NCI-H1105 treated with DMSO at 0.1 percent for 48 hours (cell line): ENCODE data around the gene AFAP1L2.

Experiments
- DNase-seq: peaks from one replicate; lab custom pipeline; 2025; lab: John Stamatoyannopoulos, UW

AFAP1L2 gene

GRCh38 chr10:114310346-114310745 is 94.0 kb downstream of the AFAP1L2 start:
- DNase-seq: no peak

GRCh38 chr10:114309364-114309651 is 95.0 kb downstream of the AFAP1L2 start:
- no peak for DNase-seq

DNA sequence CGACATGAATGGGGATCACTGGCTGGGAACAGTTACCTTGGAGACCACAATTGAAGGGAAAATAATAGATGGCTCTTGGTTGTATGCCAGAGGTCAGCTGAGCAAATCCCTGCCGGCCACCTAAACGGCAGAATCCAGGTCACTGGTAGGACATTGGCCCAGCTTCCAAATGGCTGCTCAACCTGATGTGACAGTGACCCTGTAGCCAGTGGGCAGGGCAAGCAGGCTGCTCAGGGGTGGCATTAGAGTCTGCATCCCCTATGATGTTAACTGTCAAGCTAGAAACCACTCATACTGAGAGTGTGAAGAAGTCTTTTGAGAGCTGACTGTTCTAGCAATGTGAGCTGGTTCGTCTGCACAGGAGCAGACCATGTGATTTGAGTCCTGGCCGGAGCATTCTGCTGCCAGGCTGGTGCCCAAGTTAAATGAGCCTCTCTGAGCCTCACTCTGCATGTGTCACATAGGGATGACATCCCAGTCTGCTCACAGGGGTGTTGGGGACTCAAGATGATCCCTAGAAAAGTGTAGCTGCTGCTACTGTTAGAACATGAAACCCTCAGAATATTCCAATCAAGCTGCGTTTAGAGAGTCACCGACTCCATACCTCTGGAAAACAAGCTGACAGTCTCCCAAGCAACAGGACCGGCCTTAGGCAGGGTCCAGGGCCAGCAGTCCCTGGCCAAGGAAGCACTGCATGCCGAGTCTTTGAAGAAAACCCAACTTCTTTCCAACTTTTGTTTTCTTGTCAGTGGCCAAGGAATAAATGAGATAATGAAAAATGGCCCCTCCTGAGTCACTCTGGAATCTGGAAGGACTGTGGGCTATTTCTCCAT is 95.6 kb downstream of the AFAP1L2 start:
- DNase-seq: no peak

DNA sequence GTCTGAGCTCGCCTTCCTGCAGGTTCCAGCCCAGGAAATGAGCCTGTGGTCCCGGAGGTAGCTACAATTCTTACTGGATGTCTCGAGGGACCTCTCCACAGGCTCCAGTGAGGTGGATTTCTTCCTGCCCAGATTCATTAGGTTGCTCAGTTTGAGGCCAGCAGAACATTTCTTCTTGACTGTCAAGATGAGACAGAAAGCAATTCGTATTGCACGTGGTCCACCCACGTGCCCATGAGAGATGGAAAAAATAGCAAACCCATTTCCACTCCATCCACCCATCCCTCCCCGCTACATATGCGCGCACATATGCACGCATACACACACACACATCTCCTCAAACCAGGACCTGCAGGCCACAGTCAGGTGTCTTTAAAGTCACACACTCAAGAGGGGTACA is 96.6 kb downstream of the AFAP1L2 start:
- no peak for DNase-seq

DNA sequence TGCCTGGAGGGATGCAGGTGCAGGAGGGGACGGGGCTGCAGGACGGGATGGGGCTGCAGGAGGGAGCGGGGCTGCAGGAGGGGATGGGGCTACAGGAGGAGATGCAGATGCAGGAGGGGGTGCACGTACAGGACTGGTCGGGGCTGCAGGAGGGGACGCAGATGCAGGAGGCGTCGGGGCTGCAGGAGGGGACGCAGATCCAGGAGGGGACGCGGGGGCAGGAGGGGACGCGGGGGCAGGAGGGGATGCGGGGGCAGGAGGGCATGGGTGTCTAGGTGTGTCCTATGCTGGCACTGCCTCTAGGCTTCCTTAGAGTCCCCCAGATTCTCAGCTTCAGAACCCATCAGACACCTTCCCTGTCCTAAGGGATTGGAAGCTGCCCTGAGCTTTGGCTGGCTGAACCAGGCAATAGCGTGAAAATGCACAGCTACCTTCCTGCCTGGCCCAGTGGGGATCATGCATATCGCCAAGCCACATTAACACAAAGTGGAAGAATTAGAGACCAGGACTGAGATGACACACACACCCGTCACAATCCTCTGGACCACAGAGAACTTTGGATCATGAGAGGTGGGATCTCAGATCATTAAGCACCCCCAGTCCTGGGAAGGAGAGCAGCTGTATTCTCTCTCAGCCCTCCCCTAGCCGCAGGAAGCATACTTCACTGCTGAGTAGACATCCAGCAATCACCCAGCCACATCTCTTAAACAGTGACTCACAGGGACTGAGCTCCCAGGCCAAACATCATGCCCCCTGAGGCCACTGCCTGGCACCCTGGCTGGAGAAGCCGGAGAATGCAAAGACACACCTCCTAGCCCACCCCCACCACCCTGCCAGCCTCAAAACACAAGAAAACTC is 98.0 kb downstream of the AFAP1L2 start:
- no peak for DNase-seq

DNA sequence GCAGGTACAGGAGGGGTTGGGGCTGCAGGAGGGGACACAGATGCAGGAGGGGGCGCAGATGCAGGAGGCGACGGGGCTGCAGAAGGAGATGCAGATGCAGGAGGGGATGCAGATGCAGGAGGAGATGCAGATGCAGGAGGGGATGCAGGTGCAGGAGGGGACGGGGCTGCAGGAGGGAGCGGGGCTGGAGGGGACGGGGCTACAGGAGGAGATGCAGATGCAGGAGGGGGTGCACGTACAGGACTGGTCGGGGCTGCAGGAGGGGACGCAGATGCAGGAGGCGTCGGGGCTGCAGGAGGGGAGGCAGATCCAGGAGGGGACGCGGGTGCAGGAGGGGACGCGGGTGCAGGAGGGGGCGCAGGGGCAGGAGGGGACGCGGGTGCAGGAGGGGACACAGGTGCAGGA is 98.8 kb downstream of the AFAP1L2 start:
- no peak for DNase-seq

GRCh38 chr10:114304571-114305421 is 99.5 kb downstream of the AFAP1L2 start:
- DNase-seq: peak; percentile 51

DNA sequence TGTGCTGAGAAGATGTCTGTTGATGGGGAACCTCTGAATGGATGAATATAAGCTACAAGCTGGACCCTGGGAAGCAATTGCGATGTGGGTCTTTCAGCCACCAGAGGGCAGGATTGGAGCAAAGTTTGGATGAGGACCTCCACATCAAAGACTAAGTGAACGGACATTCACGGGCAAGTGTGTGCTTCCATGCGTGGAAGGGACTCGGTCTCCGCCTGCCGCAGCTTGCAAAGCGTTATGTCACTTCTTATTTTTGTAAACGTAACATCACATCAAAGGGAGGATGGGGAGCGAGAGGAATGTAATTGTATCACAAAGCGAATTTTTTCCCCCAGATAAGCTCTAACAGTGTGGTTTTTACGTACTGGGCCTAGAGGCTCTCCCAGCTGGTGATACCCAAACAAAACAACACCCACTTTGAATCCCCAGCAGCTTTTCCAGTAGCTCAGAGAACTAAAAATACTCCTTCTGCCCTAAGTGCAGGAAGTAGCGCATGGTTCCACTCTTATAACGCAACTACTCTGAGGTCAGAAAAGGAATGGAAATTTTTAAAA is 100.2 kb downstream of the AFAP1L2 start:
- DNase-seq: peak; percentile 75

GRCh38 chr10:114303556-114303955 is 100.7 kb downstream of the AFAP1L2 start:
- DNase-seq: no peak

DNA sequence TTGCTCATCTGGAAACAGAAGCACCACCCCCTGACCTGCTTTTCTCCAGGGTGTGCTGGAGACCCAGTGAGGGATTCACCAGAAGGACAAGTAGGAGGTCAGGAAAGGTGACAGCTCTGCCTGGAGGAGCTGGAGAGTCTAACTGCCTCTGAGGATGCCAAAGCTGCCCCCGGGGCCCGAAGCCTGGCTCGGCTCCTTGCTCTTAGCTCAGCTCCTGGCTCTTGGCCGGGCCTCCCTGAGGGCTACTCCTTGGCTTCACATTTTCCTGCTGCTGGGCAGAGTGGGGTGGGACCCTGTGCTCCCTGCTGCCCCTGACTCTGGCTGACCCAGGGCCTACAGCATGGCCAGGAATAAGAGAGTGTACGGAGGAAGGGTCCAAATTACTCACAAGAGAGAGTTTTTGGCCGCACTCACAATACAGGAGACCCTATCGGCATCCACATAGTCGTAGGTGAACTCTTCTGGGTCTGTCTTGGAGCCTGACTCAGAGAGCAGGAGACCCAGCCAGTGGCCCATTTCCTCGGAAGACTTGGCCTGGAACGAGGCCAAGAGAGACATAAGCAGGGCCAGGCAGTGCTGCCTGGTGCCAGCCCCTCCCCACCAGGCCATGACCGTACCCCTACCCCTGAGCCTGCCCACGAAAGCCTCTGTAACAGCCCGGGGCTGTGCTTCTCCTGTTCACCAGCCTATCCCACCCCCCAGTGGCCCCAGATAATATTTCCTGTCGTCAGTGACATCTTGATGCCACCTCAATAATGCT is 102.2 kb downstream of the AFAP1L2 start:
- DNase-seq: no peak

GRCh38 chr10:114301177-114301576 is 103.1 kb downstream of the AFAP1L2 start:
- DNase-seq: no peak

DNA sequence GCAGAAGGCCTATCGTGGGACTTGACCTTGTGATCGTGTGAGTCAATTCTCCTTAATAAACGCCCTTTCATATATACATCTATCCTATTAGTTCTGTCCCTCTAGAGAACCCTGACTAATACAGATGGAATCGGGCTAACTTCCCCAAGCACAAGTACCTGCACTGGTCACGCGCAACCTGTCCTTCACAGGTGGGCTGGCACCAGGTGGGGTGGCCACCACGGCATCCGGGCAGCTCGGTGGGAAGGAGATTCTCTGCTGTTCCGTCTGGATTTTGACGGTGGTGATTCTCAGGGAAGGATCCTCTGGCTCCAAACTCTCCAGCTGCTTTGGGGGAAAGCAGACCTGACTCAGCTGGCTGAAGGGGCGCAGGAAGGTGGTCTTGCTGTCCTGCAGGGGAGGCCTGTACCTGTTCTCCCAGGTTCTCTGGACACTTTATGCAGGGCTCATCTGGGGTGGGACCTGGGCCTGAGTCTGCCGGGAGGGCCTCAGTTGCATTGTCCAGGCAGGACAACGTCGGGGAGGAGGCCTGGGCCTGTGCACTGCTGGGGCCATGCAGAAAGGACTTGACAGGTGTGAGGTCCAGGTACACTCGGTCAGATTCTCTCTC is 104.2 kb downstream of the AFAP1L2 start:
- no peak for DNase-seq

DNA sequence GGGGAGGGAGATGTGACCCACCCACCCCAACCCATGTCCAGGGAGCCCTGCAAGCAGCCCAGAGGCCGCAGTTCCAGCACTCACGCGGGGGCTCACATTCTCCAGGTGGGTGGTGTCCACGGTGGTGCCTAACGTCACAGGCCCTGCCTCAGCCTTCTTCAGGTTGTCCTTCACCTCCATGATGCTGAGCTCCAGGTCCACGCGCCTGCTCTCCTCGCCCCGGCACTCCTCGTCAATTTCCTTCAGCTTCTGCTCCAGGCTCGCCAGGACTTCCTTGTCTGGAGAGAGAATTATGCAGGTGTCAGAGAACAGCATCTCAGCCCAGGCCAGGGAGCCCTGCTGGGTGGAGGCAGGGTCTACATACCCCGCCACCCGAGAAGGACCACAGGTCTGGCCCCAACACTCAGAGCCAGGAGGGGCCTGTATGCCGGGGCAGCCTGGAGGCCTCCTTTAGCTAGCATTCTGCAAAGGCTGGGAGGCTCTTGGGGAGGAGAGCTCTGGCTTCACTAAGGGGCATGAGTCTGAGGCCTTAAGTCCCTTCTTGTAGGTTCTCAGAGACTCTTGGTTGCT is 107.1 kb downstream of the AFAP1L2 start:
- DNase-seq: no peak

DNA sequence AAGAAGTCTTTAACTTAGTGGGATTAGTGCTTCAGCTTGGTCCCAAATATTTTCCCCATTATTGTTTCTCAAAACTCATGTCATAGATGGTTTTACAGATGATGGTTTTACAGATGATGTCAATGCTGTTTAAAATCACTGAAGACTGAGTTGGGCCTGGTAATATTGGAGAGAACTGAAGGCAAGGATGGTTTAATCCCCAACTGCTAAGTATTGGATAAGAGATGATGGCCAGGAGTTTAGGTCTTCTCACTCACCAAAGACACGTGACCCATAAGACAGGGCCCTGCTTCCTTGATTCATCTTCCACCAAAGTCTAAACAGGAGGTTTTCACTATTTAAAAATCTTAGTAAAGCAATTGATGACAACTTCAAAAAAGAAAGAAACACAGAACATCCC is 108.9 kb downstream of the AFAP1L2 start:
- no peak for DNase-seq

- no peak for DNase-seq
Observed at GRCh38 chr10:114294549-114294948, 109.8 kb downstream of the AFAP1L2 start.

GRCh38 chr10:114293075-114293474 is 111.2 kb downstream of the AFAP1L2 start:
- DNase-seq: no peak

DNA sequence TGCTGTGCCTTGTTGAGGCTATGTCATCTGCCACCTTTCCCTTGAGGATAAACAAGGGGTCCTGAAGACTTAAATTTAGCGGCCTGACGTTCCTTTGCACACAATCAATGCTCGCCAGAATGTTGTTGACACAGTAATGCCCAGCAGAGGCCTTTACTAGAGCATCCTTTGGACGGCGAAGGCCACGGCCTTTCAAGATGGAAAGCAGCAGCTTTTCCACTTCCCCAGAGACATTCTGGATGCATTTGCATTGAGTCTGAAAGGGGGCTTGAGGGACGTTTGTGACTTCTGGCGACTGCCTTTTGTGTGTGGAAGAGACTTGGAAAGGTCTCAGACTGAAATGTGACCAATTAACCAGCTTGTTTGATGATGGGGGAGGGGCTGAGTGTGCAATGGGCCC is 112.8 kb downstream of the AFAP1L2 start:
- no peak for DNase-seq

- DNase-seq: no peak
Observed at GRCh38 chr10:114291076-114291475, 113.2 kb downstream of the AFAP1L2 start.

DNA sequence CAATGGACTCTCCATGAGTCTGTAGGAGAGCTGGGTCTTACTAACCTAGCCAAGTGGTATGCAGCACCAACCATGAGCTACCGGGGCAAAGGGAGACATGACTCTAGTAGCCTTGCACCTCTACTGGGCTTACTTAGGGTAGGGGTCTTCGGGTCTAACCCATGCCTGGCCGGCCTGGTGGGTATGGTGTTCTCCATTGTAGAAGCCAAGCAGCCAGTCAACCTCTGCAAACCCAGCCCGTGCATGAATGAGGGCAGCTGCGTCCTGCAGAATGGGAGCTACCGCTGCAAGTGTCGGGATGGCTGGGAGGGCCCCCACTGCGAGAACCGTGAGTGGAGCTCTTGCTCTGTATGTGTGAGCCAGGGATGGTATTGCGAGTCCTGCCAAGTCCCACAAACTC is 114.3 kb downstream of the AFAP1L2 start:
- no peak for DNase-seq

DNA sequence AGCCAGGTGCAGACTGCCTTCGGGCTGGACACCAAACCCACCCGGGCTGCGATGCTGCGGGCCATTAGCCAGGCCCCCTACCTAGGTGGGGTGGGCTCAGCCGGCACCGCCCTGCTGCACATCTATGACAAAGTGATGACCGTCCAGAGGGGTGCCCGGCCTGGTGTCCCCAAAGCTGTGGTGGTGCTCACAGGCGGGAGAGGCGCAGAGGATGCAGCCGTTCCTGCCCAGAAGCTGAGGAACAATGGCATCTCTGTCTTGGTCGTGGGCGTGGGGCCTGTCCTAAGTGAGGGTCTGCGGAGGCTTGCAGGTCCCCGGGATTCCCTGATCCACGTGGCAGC is 115.2 kb downstream of the AFAP1L2 start:
- no peak for DNase-seq
